Left renal cortex interstitium (tissue), 4 donors: ENCODE results near the gene TUBE1. TPM values are rescaled to one million over a fixed set of nuclear protein-coding genes. Genes with fewer than 3 reads are reported as not detected.
"Not testable (repeated sequence)": the region's sequence is repeated elsewhere in the genome, so short reads cannot be mapped to it uniquely, and the experiment has no call there.

ENCODE experiments used
- DNase-seq, 4 donors: peaks; one replicate each; pipeline ENCODE4 v3.0.0-alpha.2; 2013; ENCODE audit warnings: low read depth in 4 of 4, low spot score in 2 of 4, missing footprints in 1 of 4
- polyA plus RNA-seq, 4 donors: library from polyadenylated mRNA; unstranded; fragments of 120-200 nt; gene quantifications; one replicate each; pipeline ENCODE4 v1.2.1, GENCODE V29; 2013; ENCODE audit not compliant: insufficient read length in 4 of 4

Gene TUBE1, protein sequence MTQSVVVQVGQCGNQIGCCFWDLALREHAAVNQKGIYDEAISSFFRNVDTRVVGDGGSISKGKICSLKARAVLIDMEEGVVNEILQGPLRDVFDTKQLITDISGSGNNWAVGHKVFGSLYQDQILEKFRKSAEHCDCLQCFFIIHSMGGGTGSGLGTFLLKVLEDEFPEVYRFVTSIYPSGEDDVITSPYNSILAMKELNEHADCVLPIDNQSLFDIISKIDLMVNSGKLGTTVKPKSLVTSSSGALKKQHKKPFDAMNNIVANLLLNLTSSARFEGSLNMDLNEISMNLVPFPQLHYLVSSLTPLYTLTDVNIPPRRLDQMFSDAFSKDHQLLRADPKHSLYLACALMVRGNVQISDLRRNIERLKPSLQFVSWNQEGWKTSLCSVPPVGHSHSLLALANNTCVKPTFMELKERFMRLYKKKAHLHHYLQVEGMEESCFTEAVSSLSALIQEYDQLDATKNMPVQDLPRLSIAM
- 10 to 100 TPM; 24.6 to 55.7 (median 38.0) TPM for polyA plus RNA-seq

DNA sequence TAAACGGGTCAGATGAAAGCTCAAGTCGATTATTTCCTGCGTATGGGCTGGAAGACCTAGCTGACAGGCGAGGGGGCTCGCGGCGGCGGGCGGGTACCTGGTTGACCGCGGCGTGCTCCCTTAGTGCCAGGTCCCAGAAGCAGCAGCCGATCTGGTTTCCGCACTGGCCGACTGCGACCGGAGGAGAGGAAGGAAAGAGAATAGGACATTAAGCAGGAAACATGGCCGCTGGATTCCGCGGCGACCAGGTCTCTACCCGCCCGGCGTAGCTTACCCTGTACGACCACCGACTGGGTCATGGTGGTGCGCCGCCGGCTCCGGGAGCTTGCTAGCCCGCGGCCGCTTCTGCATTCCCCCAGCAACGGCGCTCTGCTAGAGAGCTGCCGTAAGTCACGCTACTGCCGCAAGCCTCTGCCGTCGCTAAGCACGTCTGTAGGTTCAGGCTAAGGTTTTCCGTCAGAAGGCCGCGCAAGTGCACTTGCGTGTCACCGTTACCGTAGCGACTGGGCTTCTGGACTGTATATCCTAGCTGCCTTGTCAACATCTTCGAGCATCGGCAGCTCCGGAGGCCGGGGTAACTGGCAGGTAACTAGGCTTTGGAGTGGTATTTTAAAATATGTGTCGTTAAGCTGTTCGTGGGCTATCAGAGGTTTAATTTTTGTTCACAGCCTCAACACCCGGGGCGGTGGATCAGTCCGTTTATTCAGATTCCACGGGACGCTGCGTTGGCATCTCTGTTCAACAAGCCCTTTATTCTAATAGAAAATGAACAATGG lies at the start of gene TUBE1, which contains the start of gene FAM229B:
TSS of gene TUBE1 (minus strand) at position 347 of the 776 bp plus-strand sequence. CDS start at position 299, 48 bp downstream.
TSS of gene FAM229B (plus strand) at position 456 of the 776 bp plus-strand sequence. CDS start 11,693 bp downstream, outside the sequence.
- peak; percentile 81 to 92 (median 88) for DNase-seq

DNA sequence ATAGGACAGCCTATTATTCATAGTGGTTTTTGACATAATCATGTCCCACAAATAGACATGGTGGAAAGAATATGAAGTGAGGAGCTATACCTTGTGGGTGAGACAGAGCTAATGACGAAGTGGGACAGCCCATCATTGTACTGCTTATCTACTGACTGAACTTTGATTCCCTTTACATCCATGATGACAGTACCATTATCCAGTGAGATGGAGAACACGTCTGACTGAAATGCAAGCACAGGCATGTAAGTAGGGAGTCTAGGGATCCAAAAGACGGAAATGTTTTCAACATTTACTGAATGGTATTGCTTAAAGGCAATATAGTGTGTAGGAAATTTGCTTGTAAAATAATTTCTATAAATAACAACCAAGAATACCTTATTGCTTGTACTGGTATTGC lies 43.6 kb upstream of the TUBE1 start:
- no peak for DNase-seq

DNA sequence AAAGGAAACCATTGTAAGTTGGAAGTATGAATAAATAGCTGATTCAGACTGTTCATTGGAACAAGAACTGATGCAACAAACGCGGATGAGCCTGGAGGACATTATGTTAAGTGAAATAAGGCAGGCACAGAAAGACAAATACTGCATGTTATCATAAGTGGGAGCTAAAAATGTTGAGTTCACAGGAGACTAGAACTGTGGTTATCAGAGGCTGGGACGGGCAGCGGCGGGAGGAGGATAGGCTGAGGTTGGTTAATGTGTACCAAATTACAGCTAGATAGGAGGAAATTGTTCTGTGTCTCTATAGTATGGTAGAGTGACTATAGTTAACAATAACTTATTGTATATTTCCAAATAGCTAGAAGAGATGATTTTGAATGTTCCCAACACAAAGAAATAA lies 40.9 kb upstream of the TUBE1 start:
- no peak for DNase-seq

DNA sequence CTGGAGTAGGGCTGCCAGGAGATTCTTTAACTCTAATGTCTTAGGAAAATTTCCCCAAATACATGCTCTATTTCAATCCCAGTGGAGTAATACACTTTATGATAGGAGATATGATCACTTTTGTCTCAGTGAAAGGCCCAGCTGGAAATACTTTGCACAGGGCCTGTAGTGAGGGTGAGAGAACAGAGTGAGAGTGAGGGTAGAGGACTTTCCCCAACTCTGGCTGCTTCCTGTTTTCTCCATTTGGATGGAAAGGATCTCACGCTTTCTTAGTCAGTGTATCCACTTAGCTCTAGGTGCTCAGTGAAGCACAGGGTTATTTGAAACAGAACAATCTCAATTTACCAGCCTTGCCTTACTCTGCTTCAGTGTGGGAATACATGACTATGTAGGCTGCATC lies 36.7 kb upstream of the TUBE1 start:
- DNase-seq, result no peak

DNA sequence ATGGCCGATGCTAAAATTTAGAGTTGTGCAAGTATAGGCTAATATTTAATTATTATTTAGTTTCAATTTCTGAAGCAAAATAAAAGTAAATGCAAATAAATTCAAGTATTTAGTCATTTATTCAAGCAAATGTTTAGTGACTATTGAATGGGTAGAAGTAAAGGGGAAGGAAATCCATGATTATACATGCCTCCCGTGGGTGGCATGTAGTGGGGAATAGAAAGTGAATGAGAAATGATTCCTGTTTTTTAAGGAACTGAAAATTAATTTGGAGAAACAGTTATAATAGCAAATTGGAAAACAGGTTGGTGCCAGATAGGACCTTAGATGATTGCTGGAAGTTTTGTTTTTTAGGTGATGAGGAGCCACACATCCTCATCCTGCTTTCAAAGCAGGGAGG lies 35.5 kb upstream of the TUBE1 start:
- no peak for DNase-seq

DNA sequence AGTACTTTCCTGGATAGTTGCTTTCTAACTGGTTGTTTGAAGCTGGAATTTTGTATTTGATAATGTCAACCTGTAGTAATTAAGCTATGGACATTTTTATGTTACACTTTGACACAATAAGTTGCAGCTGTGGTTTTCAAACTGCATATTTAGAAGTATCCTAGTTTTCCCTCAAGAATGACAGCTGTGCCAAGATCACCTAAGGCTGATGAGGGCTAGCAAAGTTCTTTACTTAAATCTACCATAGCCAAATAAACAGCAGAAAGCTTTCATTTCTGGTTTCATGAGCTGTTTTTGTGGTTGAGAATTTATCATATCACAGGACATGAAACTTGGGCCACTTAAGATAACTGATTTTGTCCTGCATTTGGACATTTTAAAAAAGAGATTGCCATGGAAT lies 30.8 kb upstream of the TUBE1 start:
- DNase-seq, result no peak

DNA sequence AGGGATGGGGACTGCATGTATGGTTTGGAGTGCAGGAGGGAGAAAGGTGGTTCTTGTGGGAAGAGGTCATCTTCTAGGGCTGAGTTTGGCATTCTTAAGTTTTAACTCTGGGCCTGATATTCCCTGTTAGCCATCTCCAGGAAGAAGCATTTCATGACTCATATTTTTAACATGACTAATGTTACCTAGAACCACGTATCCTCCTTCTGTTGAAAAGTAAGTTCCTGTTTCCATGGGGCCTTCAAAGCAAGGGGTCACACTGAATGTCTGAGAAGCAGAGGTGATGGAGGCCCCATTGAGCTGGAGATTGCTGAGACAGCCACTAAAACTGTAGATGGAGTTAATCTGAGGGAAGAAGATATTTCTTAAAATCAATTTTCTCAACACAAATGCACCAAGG lies 30.3 kb upstream of the TUBE1 start:
- DNase-seq, result no peak

DNA sequence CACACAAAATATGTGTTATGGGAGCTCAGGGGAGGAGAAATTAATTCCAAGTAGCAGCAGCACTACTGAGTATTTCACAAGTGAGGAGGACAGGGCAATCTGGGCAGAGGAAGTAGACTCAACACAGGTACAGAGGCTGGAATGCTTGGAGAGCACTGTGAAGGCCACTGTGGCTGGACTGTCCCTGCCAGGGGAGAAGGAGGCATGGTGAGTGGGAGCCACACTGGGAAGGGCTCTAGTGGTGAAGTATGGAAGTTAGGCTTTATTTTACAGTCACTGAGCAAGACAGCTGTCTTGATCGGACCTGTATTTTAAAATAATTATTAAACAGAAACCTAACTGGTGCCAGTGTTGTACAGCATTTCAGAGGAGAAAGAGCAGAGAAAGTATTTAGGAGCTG lies 28.9 kb upstream of the TUBE1 start:
- DNase-seq, result no peak

DNA sequence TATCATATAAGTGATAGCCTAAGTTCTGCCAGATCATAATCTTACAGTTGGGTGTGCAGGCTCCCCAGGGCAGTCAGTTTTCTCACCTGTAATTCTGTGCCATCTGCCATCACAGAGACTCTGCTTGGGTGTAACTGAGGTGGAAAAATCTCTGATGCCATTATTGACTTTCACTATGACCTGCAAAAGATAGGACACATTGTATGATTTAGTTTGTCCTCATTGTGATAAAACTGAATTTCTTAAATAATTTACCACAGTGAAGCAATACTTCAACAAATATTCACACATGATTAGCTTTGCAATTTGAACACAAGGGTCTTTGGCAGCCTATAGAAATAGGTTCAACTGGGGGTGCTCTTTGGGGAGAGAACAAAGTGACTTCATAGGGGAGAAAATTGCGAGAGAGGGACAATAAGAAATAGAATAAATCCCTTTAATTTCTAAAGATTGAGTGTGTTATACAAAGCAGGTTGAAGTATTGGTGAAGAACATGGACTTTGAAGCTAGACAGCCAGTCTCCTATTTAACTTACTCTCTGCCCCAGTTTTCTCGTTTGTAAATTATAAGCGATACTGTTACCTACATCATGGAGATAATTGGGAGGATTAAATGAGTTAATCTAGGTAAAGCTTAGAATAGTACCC lies 27.4 kb upstream of the TUBE1 start:
- no peak for DNase-seq

DNA sequence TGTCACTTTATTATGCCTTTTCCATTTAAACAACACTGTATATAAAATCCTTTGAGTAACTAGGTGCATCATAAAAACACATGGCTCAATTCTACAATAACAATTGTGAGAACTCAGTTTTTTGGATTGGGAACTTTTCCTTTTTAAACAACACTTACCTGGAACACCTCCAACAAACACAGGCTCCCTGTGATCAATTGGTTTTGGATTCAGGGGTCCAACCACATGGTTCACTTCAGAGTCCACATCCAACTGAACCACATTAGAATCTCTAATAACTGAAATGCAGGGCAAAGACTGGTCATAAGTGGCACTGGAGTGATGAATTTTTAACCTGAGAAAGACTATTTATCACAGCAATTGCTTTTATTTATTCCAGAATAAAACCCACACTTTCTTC lies 26.6 kb upstream of the TUBE1 start:
- DNase-seq, result no peak

DNA sequence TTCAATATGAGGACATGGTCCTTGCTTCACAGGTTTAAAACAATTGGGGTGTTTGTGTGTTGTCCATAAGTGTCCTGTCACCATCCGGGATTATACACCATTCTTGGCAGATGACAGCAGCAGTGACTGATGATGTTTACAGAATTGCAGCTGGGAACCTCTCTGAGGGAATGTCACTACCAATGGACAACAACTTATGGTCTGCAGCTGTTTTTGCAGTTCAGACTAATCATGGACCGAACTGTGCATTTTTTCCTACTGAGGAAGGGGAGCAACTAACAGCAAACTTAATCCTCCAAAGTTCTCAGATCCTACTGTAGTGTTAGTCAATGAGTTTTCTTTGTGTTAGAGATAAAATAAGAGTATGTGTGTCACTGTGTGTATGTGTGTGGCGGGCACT lies 26.1 kb upstream of the TUBE1 start:
- DNase-seq, result no peak

DNA sequence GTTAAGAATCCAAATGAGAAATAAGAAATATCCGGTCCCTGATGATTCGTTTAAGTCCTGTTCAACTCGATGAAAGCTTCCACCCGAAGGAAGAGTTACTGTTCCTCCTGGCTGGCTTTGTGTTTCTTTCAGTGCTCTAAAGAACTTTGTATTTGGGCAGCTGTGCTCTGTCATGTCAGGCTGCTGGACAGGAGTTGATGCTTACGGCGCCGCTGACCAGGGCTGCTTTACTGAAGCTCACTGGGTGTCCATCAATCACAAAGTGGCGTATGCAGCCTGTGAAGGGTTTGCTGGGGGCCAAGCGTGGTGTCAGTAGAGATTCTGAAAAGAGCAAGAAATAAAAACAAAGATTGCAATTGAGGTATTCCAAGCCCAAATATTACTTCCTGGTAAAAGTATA lies 22.0 kb upstream of the TUBE1 start:
- peak in 2 of 4 donors; percentile 15 to 51 for DNase-seq

DNA sequence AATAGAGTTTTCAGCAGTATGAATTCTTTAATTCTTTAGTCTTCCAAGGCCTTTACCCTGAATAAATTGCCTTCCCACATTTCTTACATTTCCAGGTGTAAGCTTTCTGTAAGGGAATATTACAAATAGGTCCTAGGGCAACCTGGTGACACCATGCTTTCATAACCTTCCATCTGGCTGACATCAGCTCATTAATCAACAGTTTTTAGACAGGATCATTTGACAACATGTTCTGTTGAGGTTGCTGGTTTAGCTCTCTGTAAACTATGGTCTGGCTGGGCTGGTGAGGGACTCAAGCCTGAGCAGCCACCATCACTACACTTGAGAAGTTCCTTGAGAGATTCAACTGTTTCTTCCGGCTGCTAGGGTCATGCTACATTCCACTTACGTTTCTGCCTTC lies 19.3 kb upstream of the TUBE1 start:
- no peak for DNase-seq

DNA sequence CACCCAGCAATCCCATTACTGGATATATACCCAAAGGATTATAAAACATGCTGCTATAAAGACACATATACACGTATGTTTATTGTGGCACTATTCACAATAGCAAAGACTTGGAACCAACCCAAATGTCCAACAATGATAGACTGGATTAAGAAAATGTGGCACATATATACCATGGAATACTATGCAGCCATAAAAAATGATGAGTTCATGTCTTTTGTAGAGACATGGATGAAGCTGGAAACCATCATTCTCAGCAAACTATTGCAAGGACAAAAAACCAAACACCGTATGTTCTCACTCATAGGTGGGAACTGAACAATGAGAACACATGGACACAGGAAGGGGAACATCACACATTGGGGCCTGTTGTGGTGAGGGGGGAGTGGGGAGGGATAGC lies 18.7 kb upstream of the TUBE1 start:
- not testable (repeated sequence) for DNase-seq

DNA sequence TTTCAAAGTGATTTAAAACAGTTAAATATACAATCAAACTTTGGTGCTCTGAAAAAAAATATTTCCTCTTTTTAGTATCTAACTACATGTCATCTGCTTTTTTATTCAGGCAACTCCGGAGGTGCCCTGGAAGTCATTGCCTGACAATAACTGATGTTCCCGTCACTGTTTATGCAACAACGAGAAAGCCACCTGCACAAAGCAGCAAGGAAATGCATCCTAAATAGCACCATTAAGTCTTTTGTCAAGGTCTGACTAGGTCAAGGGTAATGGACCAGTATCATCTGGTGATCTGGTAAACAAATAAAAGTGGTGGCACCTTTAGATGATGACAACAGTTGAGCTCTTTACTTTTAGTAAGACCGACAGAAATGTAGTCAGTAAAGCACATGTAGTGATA lies 13.3 kb upstream of the TUBE1 start:
- no peak for DNase-seq

DNA sequence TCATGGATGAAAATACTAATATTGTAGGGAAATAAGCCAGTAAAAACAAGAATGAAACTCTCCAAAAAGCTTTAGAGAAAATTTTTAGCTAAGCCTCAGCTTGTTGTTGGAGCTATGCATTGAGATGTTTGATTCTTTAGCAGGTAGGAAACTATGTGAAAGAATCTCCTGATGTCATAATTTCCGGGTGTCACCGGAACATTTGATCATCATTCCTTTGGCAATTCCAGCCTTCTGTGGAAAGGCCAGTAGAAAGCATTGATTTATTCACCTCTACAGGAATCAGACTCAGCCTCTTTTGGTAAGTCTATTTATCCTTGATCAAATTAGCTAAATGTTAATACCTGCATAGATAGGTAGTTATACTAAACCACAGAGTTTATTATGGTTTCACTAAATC lies 9.6 kb upstream of the TUBE1 start:
- DNase-seq, result no peak

DNA sequence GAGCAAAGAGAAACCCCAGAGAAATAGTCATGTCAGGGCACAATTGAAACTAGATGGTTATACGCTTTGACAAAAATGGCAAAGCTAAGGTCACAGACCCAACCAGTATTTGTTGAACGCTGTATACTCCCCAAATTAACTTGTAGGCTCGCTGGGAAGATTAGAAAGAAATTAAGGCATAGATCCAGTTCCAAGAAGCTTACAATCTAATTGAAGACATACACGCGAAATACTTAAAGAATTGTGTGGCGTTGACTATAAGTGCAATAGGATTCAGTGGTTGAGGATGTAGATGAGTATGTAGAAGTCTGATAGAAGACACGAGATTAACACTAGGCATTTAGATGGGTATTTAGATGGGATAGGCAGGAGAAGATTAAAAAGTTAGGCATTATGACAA lies 634 bp upstream of the TUBE1 start:
- no peak for DNase-seq

DNA sequence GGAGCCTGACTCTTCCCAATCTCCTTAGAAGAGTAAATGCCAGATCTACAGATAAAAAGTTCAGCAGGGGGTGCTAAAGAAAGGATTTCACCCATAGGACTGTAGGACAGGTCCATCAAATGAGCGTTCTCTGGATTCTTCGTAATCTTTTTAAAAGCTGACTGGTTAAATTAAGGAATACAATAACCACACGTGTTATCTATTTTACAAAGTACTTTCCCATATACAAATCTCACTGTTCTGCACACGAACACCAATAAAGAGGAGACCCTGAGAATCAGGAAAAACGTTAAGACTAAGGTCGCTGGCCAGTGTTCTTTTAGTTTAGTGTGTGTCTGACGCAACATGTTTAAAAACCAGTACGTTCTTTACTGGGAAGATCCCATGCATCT lies 542 bp downstream of the TUBE1 start:
- DNase-seq, result peak in 3 of 4 donors; percentile 45 to 71 (median 56)

DNA sequence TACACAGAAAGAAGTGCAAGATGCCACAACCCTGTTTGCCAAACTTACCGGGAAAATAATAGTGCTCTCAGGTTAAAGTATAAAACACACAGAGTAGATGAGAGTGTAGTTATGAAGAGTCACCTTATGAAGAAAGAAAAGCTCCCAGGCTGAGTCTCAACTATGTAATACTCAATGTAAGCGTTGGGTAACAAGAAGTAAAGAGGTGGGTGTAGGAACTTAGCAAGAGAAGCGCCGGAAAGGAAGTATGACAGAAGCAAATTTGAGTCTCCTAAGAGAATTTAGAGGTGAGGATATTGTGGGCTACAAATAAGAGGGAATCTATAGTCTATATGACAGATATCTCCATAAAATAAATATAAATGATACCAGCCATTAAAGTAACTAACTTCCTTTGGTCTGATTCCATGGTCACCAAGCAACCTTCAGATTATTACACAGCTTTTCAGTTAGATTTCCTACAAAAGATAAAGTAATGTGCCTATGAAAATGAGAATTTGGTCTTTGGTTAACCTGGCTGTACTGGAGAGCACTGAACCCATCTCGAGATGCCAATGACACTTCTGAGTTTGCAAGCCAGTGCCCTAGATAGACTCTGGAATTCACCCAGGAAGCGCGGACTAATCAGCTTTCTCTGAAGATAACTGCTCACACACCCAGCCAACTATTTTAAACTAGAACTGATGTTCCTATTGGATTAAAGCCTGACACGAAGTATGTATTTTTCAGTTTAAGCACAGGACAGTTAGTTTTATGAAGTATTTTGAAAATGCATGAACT lies 1.8 kb downstream of the TUBE1 start:
- DNase-seq, result no peak

DNA sequence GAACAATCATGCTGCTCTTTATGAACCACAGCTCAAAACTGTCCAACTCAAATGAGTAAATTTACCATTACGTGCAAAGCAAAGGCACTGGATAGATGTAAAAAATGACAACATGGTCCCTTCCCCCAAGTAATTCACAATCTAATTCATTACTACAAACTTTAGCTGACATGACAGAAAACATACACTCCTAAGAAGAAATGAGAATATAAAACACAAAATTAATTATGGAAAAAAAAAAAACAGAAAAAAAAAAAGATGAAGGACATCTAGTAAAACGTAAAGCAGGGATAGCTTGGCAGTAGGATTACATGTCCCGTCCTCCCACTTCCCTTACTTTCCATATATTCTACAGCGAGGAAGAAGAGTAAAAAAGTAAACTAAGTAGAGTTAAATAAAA lies 5.7 kb downstream of the TUBE1 start:
- no peak for DNase-seq
